Measurements from ENCODE around the gene PSMA5.

GRCh38 chr1:109383854-109384253, 42.4 kb downstream of the PSMA5 start:
- no peak for TF ChIP-seq CTCF (IDR thresholded peaks at IDR 0.05 in 8 of 11, conservative IDR thresholded peaks at IDR 0.05 in 3 of 11)
- TF ChIP-seq POLR2A (IDR thresholded peaks at IDR 0.05): no peak
- TF ChIP-seq POLR2AphosphoS5 (IDR thresholded peaks at IDR 0.05): no peak
